K562 (cell line): ENCODE measurements around the gene ABHD17B. TPM values are rescaled to one million over a fixed set of nuclear protein-coding genes. Genes with fewer than 3 reads are reported as not detected.

Source experiments
- ATAC-seq: fragments of 200-7000 bp; cut with Tn5 transposase; 3 replicates; pipeline ENCODE4 v1.9.1; 2020; ENCODE audit warnings: moderate library complexity
- Bru-seq: library from RNA; stranded (reverse); fragments of 400-500 nt; gene quantifications from one replicate; lab custom pipeline; 2021; lab: Mats Ljungman, UMichigan
- BruChase-seq, 2 experiments: library from RNA; stranded (reverse); fragments of 400-500 nt; gene quantifications; one replicate each; lab custom pipeline; 2021; lab: Mats Ljungman, UMichigan
- BruUV-seq: library from RNA; stranded (reverse); fragments of 400-500 nt; replicated peaks from 2 replicates; lab custom pipeline; 2021; lab: Mats Ljungman, UMichigan
- CTCF ChIA-PET: fragments of 300-600 bp; formaldehyde crosslinking; extraction: SDS; loops from one replicate; lab custom pipeline; 2021; ENCODE audit warnings: low intra/inter-chr PET ratio; lab: Yijun Ruan, JAX
- POLR2A ChIA-PET: fragments of 300-600, 350-650 bp; sonication (Branson Sonifier 250); formaldehyde crosslinking; extraction: SDS; loops from one replicate; lab custom pipeline; 2021; ENCODE audit warnings: antibody characterized with exemption, inconsistent platforms; lab: Yijun Ruan, JAX
- DNase-seq, 4 experiments: peaks; one replicate each; pipeline versions ENCODE4 v3.0.0 to v3.0.0-alpha.2; 2011 to 2018; ENCODE audit warnings: low spot score in 3 of 4, mixed read lengths in 3 of 4; ENCODE audit errors: extremely low read depth in 1 of 4
- FAIRE-seq: peaks from 2 replicates; lab custom pipeline; 2011; peaks lifted over from hg19 to GRCh38; lab: Jason Lieb, UNC
- H2AFZ ChIP-seq: 2 replicates; pipeline ENCODE4 v1.6.0; 2011; ENCODE audit warnings: low read depth, low read length, control low read depth, inconsistent platforms
- H3K27ac ChIP-seq: fragments of 200-600 bp; 3 replicates; pipeline ENCODE4 v1.8.0; 2011; ENCODE audit warnings: low read depth, mild to moderate bottlenecking, control low read depth, inconsistent platforms, low read length, moderate library complexity, mixed read lengths; ENCODE audit errors: extremely low read depth
- H3K27me3 ChIP-seq, 2 experiments: fragments of 300-600 bp in 1 of 2; 2 replicates in 1 of 2; 3 replicates in 1 of 2; pipeline versions ENCODE4 v1.6.0 to v1.8.0; 2011; ENCODE audit warnings: inconsistent platforms in 2 of 2, low read length in 2 of 2, mild to moderate bottlenecking in 1 of 2, mixed read lengths in 1 of 2, moderate library complexity in 1 of 2; ENCODE audit not compliant: control insufficient read depth in 2 of 2, insufficient read depth in 2 of 2
- H3K36me3 ChIP-seq: fragments of 300-600 bp; 3 replicates; pipeline ENCODE4 v1.8.0; 2011; ENCODE audit warnings: mild to moderate bottlenecking, low read length, inconsistent platforms; ENCODE audit not compliant: control insufficient read depth, insufficient read depth
- H3K4me1 ChIP-seq, 2 experiments: fragments of 200-600 bp in 1 of 2; replicated peaks in 1 of 2; 2 replicates in 1 of 2; 3 replicates in 1 of 2; pipeline versions ENCODE4 v1.5.1 to v1.8.0; 2011; ENCODE audit warnings: inconsistent platforms in 2 of 2, low read length in 2 of 2, mild to moderate bottlenecking in 1 of 2, mixed read lengths in 1 of 2, moderate library complexity in 1 of 2; ENCODE audit not compliant: control insufficient read depth in 2 of 2, insufficient read depth in 2 of 2
- H3K4me2 ChIP-seq: 2 replicates; pipeline ENCODE4 v1.6.1; 2011; ENCODE audit warnings: low read length, control low read depth, inconsistent platforms, mixed read lengths; ENCODE audit not compliant: insufficient read depth
- H3K4me3 ChIP-seq: fragments of 200-600 bp; sonication (generic), shearing (Covaris generic); 2 replicates; pipeline ENCODE4 v1.5.1; 2016; ENCODE audit warnings: control low read depth, inconsistent platforms
- H3K79me2 ChIP-seq: fragments of 200-600 bp; 3 replicates; pipeline ENCODE4 v1.8.0; 2011; ENCODE audit warnings: low read length, inconsistent platforms; ENCODE audit not compliant: control insufficient read depth, insufficient read depth
- H3K9ac ChIP-seq, 2 experiments: 2 replicates each; pipeline versions ENCODE4 v1.6.0 to v1.6.1; 2011; ENCODE audit warnings: low read depth in 2 of 2, low read length in 2 of 2, control low read depth in 1 of 2, inconsistent platforms in 1 of 2, mild to moderate bottlenecking in 1 of 2, mixed read lengths in 1 of 2; ENCODE audit not compliant: insufficient read depth in 1 of 2
- H3K9me1 ChIP-seq: one replicate; pipeline ENCODE4 v1.6.0; 2011; ENCODE audit warnings: inconsistent platforms, mild to moderate bottlenecking, low read length, moderate library complexity; ENCODE audit not compliant: control insufficient read depth, insufficient read depth
- H3K9me3 ChIP-seq: replicated peaks from 2 replicates; pipeline ENCODE4 v1.5.1; 2011; ENCODE audit warnings: low read depth, low read length, inconsistent platforms; ENCODE audit not compliant: control insufficient read depth, insufficient read depth
- H4K20me1 ChIP-seq: replicated peaks from 2 replicates; pipeline ENCODE4 v1.6.1; 2011; ENCODE audit warnings: low read length, inconsistent platforms, mixed read lengths; ENCODE audit not compliant: control insufficient read depth, insufficient read depth
- BHLHE40 ChIP-seq: IDR thresholded peaks from 2 replicates; pipeline ENCODE4 v1.6.1; 2011; ENCODE audit warnings: low read length, improper control_type of control experiment
- KDM4B ChIP-seq, 2 experiments: fragments of 450-650 bp in 1 of 2; sonication (generic) in 1 of 2; IDR thresholded peaks; 2 replicates each; pipeline ENCODE4 v1.6.1; 2016 to 2017; ENCODE audit warnings: borderline replicate concordance in 2 of 2, antibody characterized with exemption in 1 of 2, low read depth in 1 of 2, mild to moderate bottlenecking in 1 of 2
- MECOM ChIP-seq: fragments of 250-450 bp; sonication (Bioruptor Pico); IDR thresholded peaks from 2 replicates; pipeline ENCODE4 v1.8.0; 2022; ENCODE audit warnings: inconsistent platforms
- MYC ChIP-seq, 2 experiments: fragments of 250-450 bp in 1 of 2; sonication (Bioruptor Pico) in 1 of 2; IDR thresholded peaks; 2 replicates each; pipeline versions ENCODE4 v1.5.1 to v1.6.1; 2012 to 2021; ENCODE audit warnings: low read depth in 2 of 2, borderline replicate concordance in 1 of 2, improper control_type of control experiment in 1 of 2, low read length in 1 of 2, mild to moderate bottlenecking in 1 of 2, moderate library complexity in 1 of 2
- NFYB ChIP-seq: IDR thresholded peaks from 2 replicates; pipeline ENCODE4 v1.6.1; 2011; ENCODE audit warnings: mild to moderate bottlenecking, moderate library complexity; ENCODE audit not compliant: insufficient read length; ENCODE audit errors: extremely low read depth
- SAFB2 ChIP-seq: fragments of 200-400 bp; formaldehyde crosslinking; IDR thresholded peaks from 2 replicates; pipeline ENCODE4 v1.6.1; 2018; ENCODE audit warnings: borderline replicate concordance, low read length, low read depth, moderate library complexity; ENCODE audit not compliant: severe bottlenecking
- SRF ChIP-seq, 2 experiments: fragments of 250-450, 450-650 bp in 1 of 2; sonication (Bioruptor Pico) in 1 of 2; sonication (generic) in 1 of 2; formaldehyde crosslinking; IDR thresholded peaks; 2 replicates each; pipeline versions ENCODE4 v1.5.0 to v1.5.1; 2020 to 2022; ENCODE audit warnings: mild to moderate bottlenecking in 1 of 2, missing genetic modification reagents in 1 of 2
- TAF7 ChIP-seq: fragments of 450-650 bp; IDR thresholded peaks from 2 replicates; pipeline ENCODE4 v1.6.1; 2016; ENCODE audit warnings: missing genetic modification characterization, missing compliant biosample characterization
- ZBTB34 ChIP-seq: fragments of 250-450 bp; sonication (Bioruptor Pico); IDR thresholded peaks from 2 replicates; pipeline ENCODE4 v1.8.0; 2021; ENCODE audit warnings: mild to moderate bottlenecking, moderate library complexity
- ZBTB7A ChIP-seq: IDR thresholded peaks from 2 replicates; pipeline ENCODE4 v1.6.1; 2011; ENCODE audit warnings: low read depth, mild to moderate bottlenecking, low read length, moderate library complexity, borderline replicate concordance; ENCODE audit not compliant: control insufficient read depth
- ZNF511 ChIP-seq: sonication (generic); formaldehyde crosslinking; IDR thresholded peaks from 2 replicates; pipeline ENCODE4 v1.8.0; 2022; ENCODE audit warnings: mild to moderate bottlenecking, missing genetic modification reagents
- WGBS: fragments of 100-300 bp; shearing (Covaris generic); methylation state at CpG from one replicate; pipeline ENCODE4 v1.1.6; 2016; ENCODE audit warnings: low coverage, mixed read lengths; ENCODE audit not compliant: insufficient coverage; ENCODE audit errors: missing lambda C conversion rate; 5-methylcytosine and 5-hydroxymethylcytosine counted together
- in situ Hi-C: fragments of 300-500 bp; cut with MboI; formaldehyde crosslinking; loops from 4 replicates; pipeline ENCODE4 v1.15.0; 2018; ENCODE audit warnings: inconsistent platforms, mixed read lengths
- intact Hi-C: fragments of 100-400 bp; cut with micrococcal nuclease; formaldehyde crosslinking; loops from 2 replicates; pipeline ENCODE4 v1.14.2; 2022
- long read RNA-seq, 3 experiments: library from polyadenylated mRNA in 2 of 3; library from RNA in 1 of 3; unstranded in 2 of 3; stranded (forward) in 1 of 3; transcript quantifications; one replicate each; pipeline ENCODE4 v2.0.0, GENCODE V29; 2019 to 2022
- polyA minus RNA-seq, 3 experiments: library from RNA; depleted of rRNA, polyadenylated mRNA; stranded (reverse); fragments of >200 nt; gene quantifications; 2 replicates each; pipeline ENCODE4 v1.2.3, GENCODE V29; 2011
- polyA plus RNA-seq, 8 experiments: library from polyadenylated mRNA; depleted of rRNA in 4 of 8; stranded (reverse) in 5 of 8; unstranded in 3 of 8; fragments of >200 nt; fragmentation: Nextera tagmentation in 2 of 8; fragmentation: Illumina TruSeq in 1 of 8; extraction: Ambion mirVana in 2 of 8; extraction: Trizol in 1 of 8; gene quantifications; 2 replicates each; pipeline versions ENCODE4 v1.2.1 to v1.2.3, GENCODE V29; 2011 to 2014; ENCODE audit warnings: inconsistent platforms in 1 of 8, missing spikeins in 1 of 8
- total RNA-seq, 7 experiments: library from RNA; depleted of rRNA in 6 of 7; stranded (reverse); fragments of >200 nt in 6 of 7; fragmentation: Illumina TruSeq in 2 of 7; extraction: Trizol in 2 of 7; gene quantifications; 2 replicates each; pipeline versions ENCODE4 v1.2.1 to v1.2.3, GENCODE V29; 2011 to 2021; ENCODE audit warnings: low replicate concordance in 1 of 7

Gene ABHD17B
- total RNA-seq (2011; cell fraction: chromatin; rRNA removed; ENCODE audit: low replicate concordance), result 9.9 and 14.4 TPM in 2 replicates
- total RNA-seq (2011; cell fraction: nucleolus; rRNA removed), result 4.2 and 5.1 TPM in 2 replicates
- 6.3 and 9.3 TPM in 2 replicates for total RNA-seq (2011; cell fraction: nucleoplasm; rRNA removed)
- total RNA-seq (2014; rRNA removed) (7.6 and 10.1 TPM in 2 replicates), total RNA-seq (2014; rRNA removed; fragmentation: Illumina TruSeq; extraction: Trizol) (13.4 and 13.9 TPM in 2 replicates), total RNA-seq (2015; rRNA removed; fragmentation: Illumina TruSeq; extraction: Trizol) (13.2 and 13.5 TPM in 2 replicates), total RNA-seq (2021) (11.9 and 14.2 TPM in 2 replicates), polyA plus RNA-seq (2011; rRNA removed) (12.1 and 12.8 TPM in 2 replicates), polyA plus RNA-seq (2014; fragmentation: Illumina TruSeq; extraction: Trizol) (7.8 and 8.6 TPM in 2 replicates), polyA plus RNA-seq (2014; fragmentation: Nextera tagmentation; extraction: Ambion mirVana) (1 to 10 TPM; 1.9 to 3.3 TPM), polyA plus RNA-seq (2014; rRNA removed) (8.8 and 10.4 TPM in 2 replicates), polyA minus RNA-seq (2011; rRNA and poly(A)+ RNA removed) (31.1 and 36.0 TPM in 2 replicates), Bru-seq, nascent RNA (percentile 77 among the genes with signal in this experiment), BruChase-seq, experiment 1, labeled RNA remaining after a 2-hour chase (percentile 74 among the genes with signal in this experiment), BruChase-seq, experiment 2, labeled RNA remaining after a 6-hour chase (percentile 70 among the genes with signal in this experiment)
- 6.6 and 10.2 TPM in 2 replicates for polyA plus RNA-seq (2011; cell fraction: cytosol; rRNA removed)
- 3.5 and 5.6 TPM in 2 replicates for polyA plus RNA-seq (2011; cell fraction: nucleus; rRNA removed)
- 6.1 and 7.0 TPM in 2 replicates for polyA plus RNA-seq (2012)
- polyA minus RNA-seq (2011; cell fraction: cytosol; rRNA and poly(A)+ RNA removed), result 8.7 and 10.4 TPM in 2 replicates
- 5.1 and 7.8 TPM in 2 replicates for polyA minus RNA-seq (2011; cell fraction: nucleus; rRNA and poly(A)+ RNA removed)
- long read RNA-seq, experiment 1, transcript ABHD17B-201 (4 exons, 2,614 nt), result major isoform, 51 of 53 reads
- long read RNA-seq, experiment 1, partial matches to known transcripts, result 0 of 53 reads
- long read RNA-seq, experiment 1, other reads (novel, unspliced or antisense), result 2 of 53 reads
- long read RNA-seq, experiment 2, partial matches to known transcripts, result 0 of 9 reads
- long read RNA-seq, experiment 2, other reads (novel, unspliced or antisense), result 9 of 9 reads
- long read RNA-seq, experiment 3, partial matches to known transcripts, result 0 of 4 reads
- long read RNA-seq, experiment 3, other reads (novel, unspliced or antisense), result 0 of 4 reads

GRCh38 chr9:71911061-71911907 lies at the start of gene ABHD17B, which contains the start of gene C9orf85:
Gene ABHD17B, minus strand, starts transcription at chr9:71911193. Its CDS starts 36,113 bp downstream, at chr9:71875080.
Gene C9orf85, plus strand, starts transcription at chr9:71911639. Its CDS starts 96 bp downstream, at chr9:71911735.
- peak within 1 kb of the TSS; percentile 90 for H3K27ac ChIP-seq
- H3K4me3 ChIP-seq, result peak within 1 kb of the TSS; percentile 62
- no peaks in the 10 kb centered on the region for H3K9me3 ChIP-seq
- BruUV-seq, result no TSS peak
- under 1% methylated on average over 39 of the region's 45 CpGs for WGBS
- peak within 1 kb of the TSS; percentile 81 to 97 for H3K9ac ChIP-seq
- ChIA-PET CTCF (no interaction called here), POLR2A (interaction anchor here (1.0 to 1.4 kb wide), 2 partner anchors 10 to 16 kb away, joined by 3 to 7 read pairs; no protein-coding TSS in a partner anchor)
- intact Hi-C loops (no loop called here), in situ Hi-C loops (no loop called here)
- peaks cover 2% of the 10 kb centered on the region; the same call in 2 of the 3 replicates for H3K36me3 ChIP-seq
- peaks cover 5% of the 10 kb centered on the region in 2 experiments; a peak in 3 of 5 replicates for H3K4me1 ChIP-seq
- peak within 1 kb of the TSS; percentile 95 for H3K4me2 ChIP-seq
- H3K9me1 ChIP-seq, result no peaks in the 10 kb centered on the region
- H3K27me3 ChIP-seq, result no peaks in the 10 kb centered on the region
- H3K79me2 ChIP-seq, result peaks cover 91% of the 10 kb centered on the region
- H4K20me1 ChIP-seq, result 0 out of 2 replicates have a peak, but pooled peaks cover 9% of the 10 kb centered on the region
- DNase-seq (peak; percentile 93 to 98 (median 95)), FAIRE-seq (peak; percentile 99), ATAC-seq (peak; percentile 95)
- peak within 1 kb of the TSS; percentile 94 for H2AFZ ChIP-seq
- TF ChIP-seq MYC (IDR thresholded peaks at IDR 0.05; ENCODE audit: low read depth, low read length) (peak; percentile 87), MYC (CRISPR knock-in tag; IDR thresholded peaks at IDR 0.05; ENCODE audit: borderline replicate concordance, low read depth) (no peak), ZNF511 (CRISPR knock-in tag) (no peak), SRF (CRISPR knock-in tag; IDR thresholded peaks at IDR 0.05) (no peak), KDM4B (IDR thresholded peaks at IDR 0.05; ENCODE audit: borderline replicate concordance in 2 of 2, low read depth in 1 of 2) (no peak), MECOM (CRISPR knock-in tag) (no peak), ZBTB7A (peak; percentile 41; the same call in 1 of the 2 replicates), ZBTB34 (CRISPR knock-in tag) (no peak), BHLHE40 (peak; percentile 47; the same call in 1 of the 2 replicates), SAFB2 (no peak), TAF7 (peak; percentile 87), NFYB (peak; percentile 85)
